SK-N-SH treated with all-trans-retinoic acid at 6 μM for 48 hours (cell line): ENCODE data around the gene PSMD14.

Experiments used
- ATAC-seq: fragments of 200-7000 bp; cut with Tn5 transposase; 3 replicates; pipeline ENCODE4 v1.9.1; 2020; ENCODE audit warnings: mild to moderate bottlenecking, moderate library complexity
- ARNTL ChIP-seq: fragments of 450-650 bp; formaldehyde crosslinking; IDR thresholded peaks from 2 replicates; pipeline ENCODE4 v1.5.0; 2020; ENCODE audit warnings: low read depth, mild to moderate bottlenecking, moderate library complexity, borderline replicate concordance
- BACH2 ChIP-seq: fragments of 250-450 bp; sonication (Bioruptor Pico); IDR thresholded peaks from 2 replicates; pipeline ENCODE4 v1.9.0; 2021; ENCODE audit warnings: mild to moderate bottlenecking, borderline replicate concordance
- CSDC2 ChIP-seq: fragments of 250-450 bp; sonication (Bioruptor Pico); IDR thresholded peaks from 2 replicates; pipeline ENCODE4 v1.5.0; 2020; ENCODE audit warnings: mild to moderate bottlenecking, moderate library complexity
- GLIS3 ChIP-seq: fragments of 250-450 bp; sonication (Bioruptor Pico); IDR thresholded peaks from 2 replicates; pipeline ENCODE4 v1.5.0; 2020; ENCODE audit warnings: mild to moderate bottlenecking, moderate library complexity
- ISL1 ChIP-seq: fragments of 250-450 bp; sonication (Bioruptor Pico); IDR thresholded peaks from 2 replicates; pipeline ENCODE4 v2.1.2; 2022; ENCODE audit warnings: mild to moderate bottlenecking, moderate library complexity
- OSR1 ChIP-seq: fragments of 250-450 bp; sonication (Bioruptor Pico); IDR thresholded peaks from 2 replicates; pipeline ENCODE4 v1.8.0; 2022; ENCODE audit warnings: moderate library complexity, mild to moderate bottlenecking, inconsistent platforms
- PPARA ChIP-seq: fragments of 250-450 bp; sonication (Bioruptor Pico); IDR thresholded peaks from 2 replicates; pipeline ENCODE4 v1.5.0; 2020; ENCODE audit warnings: mild to moderate bottlenecking, borderline replicate concordance
- SNAI2 ChIP-seq: fragments of 250-450 bp; sonication (Bioruptor Pico); IDR thresholded peaks from 2 replicates; pipeline ENCODE4 v1.5.0; 2020; ENCODE audit warnings: mild to moderate bottlenecking, moderate library complexity
- TCF4 ChIP-seq: fragments of 250-450 bp; sonication (Bioruptor Pico); IDR thresholded peaks from 2 replicates; pipeline ENCODE4 v1.8.0; 2021; ENCODE audit warnings: mild to moderate bottlenecking, moderate library complexity, borderline replicate concordance
- TOX ChIP-seq: fragments of 250-450 bp; sonication (Bioruptor Pico); IDR thresholded peaks from 2 replicates; pipeline ENCODE4 v1.8.0; 2021; ENCODE audit warnings: mild to moderate bottlenecking, moderate library complexity, borderline replicate concordance
- ZC3H10 ChIP-seq: fragments of 250-450 bp; sonication (Bioruptor Pico); IDR thresholded peaks from 2 replicates; pipeline ENCODE4 v1.5.1; 2021; ENCODE audit warnings: mild to moderate bottlenecking, moderate library complexity
- ZFP3 ChIP-seq: fragments of 250-450 bp; sonication (Bioruptor Pico); IDR thresholded peaks from 2 replicates; pipeline ENCODE4 v1.5.0; 2020; ENCODE audit warnings: mild to moderate bottlenecking, moderate library complexity
- ZFP30 ChIP-seq: fragments of 450-650 bp; formaldehyde crosslinking; IDR thresholded peaks from 2 replicates; pipeline ENCODE4 v1.5.0; 2022; ENCODE audit warnings: mild to moderate bottlenecking, moderate library complexity
- ZNF565 ChIP-seq: fragments of 450-650 bp; formaldehyde crosslinking; conservative IDR thresholded peaks from 2 replicates; pipeline ENCODE4 v1.5.0; 2020; ENCODE audit warnings: low read depth, mild to moderate bottlenecking, moderate library complexity
- ZNF70 ChIP-seq: fragments of 450-650 bp; formaldehyde crosslinking; IDR thresholded peaks from 2 replicates; pipeline ENCODE4 v1.5.0; 2020; ENCODE audit warnings: mild to moderate bottlenecking, moderate library complexity
- ZNF8 ChIP-seq: fragments of 450-650 bp; formaldehyde crosslinking; IDR thresholded peaks from 2 replicates; pipeline ENCODE4 v1.5.0; 2020; ENCODE audit warnings: mild to moderate bottlenecking, moderate library complexity
- TF ChIP-seq, protein P1 (sequence below): fragments of 250-450 bp; sonication (Bioruptor Pico); IDR thresholded peaks from 2 replicates; pipeline ENCODE4 v1.8.0; 2021; ENCODE audit warnings: low read depth, mild to moderate bottlenecking, moderate library complexity, borderline replicate concordance
- TF ChIP-seq, protein P2 (sequence below): fragments of 250-450 bp; sonication (Bioruptor Pico); IDR thresholded peaks from 2 replicates; pipeline ENCODE4 v1.8.0; 2020; ENCODE audit warnings: mild to moderate bottlenecking, moderate library complexity, borderline replicate concordance
- TF ChIP-seq, protein P3 (sequence below): fragments of 250-450 bp; sonication (Bioruptor Pico); IDR thresholded peaks from 2 replicates; pipeline ENCODE4 v1.5.0; 2020; ENCODE audit warnings: mild to moderate bottlenecking, moderate library complexity
- TF ChIP-seq, protein P4 (sequence below): fragments of 250-450 bp; sonication (Bioruptor Pico); IDR thresholded peaks from 2 replicates; pipeline ENCODE4 v1.5.1; 2020; ENCODE audit warnings: low read depth, mild to moderate bottlenecking, moderate library complexity

PSMD14 gene

DNA sequence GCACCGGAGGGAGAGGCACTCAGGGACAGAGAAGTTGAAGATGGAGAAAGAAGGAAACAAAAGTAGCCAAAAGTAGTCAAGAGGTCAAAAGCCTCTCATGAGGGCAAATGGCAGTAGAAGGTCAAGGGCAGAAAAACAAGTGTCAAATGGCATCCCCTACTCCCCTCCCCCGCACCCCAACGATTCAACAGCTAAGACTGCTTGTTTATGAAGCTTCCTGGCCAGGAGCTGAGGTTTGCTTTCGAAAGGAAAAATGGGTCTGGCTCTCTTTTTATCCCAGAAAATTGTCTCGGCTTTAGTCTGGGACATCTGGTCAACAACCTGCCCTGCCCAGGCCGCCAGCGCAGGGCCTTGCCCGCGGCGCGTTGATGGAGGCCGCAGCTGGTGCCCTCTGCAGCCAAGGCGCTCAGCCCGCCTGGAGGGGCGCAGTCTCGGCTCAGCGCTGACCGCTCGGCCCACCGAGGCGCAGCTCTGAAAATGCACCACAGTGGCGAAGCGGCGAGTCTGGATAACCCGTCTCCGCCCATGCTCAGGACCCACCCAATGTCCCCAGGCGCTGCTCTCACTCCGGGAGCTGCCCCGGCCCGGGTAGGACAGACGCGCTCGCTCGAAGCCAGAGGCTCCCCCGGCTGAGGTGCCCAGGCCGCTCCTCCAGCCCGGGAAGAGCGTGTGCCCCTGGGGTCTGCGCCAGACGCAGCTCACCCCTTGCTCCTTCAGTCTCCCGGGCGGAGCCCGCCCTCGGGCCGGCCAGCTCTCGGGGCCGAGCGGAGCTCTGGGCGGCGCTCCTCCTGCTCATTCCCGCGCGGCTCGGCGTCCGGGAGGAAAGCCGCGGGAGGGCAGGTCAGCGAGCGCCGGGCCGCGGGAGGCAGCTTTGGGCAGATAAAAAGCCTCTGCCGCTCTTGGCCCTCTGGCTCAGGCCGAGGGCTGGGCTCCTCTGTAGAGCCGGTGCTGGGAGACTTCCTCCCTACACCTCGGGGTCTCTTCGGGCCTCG lies 106.1 kb downstream of the PSMD14 start:
- peak; percentile 77 for ATAC-seq

DNA sequence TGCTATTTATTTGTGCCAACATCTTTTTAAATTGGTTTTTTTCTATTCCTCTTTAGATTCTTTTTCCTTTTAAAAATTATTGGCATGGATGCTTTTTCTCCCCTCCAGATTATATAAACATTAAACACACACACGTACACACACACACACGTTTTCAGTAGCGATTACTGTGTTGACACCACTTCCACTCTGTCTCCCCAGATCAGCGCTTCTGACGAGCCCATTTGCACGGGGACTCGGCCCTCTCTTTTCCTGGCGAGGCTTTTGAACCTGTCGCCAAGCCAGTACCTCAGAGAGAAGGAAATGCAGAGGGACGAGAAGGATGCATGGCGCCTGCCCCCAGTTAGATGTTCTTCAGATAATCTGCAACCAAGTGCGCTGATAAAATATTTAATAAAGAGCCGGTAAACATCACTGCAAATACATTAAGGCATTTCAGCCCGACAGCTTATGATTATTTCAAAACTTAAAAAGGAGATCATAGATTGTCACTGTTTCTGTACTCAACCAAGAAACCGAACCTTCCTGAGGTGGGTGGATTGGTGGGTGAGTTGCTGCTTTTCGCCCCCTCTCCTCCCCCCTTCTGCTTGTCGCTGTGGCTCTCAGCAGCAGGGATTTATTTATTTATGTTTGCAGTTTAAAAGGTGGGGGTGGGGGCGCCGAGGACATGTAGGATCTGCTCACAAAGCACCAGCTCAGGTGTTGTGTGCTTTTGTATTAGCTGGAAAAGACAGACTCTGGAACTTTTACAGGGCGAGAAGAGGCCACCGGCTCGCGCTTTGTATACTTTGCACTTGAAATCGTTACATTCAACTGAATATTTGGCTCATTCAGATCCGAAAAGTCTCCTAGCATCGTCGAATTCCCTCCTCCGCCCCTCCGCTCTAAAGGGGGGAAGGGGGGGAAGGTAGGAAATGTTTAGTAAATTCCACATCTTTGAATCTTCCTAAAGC lies 107.1 kb downstream of the PSMD14 start:
- no peak for TF ChIP-seq TCF4
- no peak for TF ChIP-seq TOX (CRISPR knock-in tag)
- TF ChIP-seq ZC3H10 (CRISPR knock-in tag): no peak
- TF ChIP-seq, protein P1, sequence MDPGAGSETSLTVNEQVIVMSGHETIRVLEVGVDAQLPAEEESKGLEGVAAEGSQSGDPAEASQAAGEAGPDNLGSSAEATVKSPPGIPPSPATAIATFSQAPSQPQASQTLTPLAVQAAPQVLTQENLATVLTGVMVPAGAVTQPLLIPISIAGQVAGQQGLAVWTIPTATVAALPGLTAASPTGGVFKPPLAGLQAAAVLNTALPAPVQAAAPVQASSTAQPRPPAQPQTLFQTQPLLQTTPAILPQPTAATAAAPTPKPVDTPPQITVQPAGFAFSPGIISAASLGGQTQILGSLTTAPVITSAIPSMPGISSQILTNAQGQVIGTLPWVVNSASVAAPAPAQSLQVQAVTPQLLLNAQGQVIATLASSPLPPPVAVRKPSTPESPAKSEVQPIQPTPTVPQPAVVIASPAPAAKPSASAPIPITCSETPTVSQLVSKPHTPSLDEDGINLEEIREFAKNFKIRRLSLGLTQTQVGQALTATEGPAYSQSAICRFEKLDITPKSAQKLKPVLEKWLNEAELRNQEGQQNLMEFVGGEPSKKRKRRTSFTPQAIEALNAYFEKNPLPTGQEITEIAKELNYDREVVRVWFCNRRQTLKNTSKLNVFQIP (CRISPR knock-in tag): no peak
- ATAC-seq: peak; percentile 8

More for the DNA sequence above, 106.1 kb downstream of the PSMD14 start:
- no peak for TF ChIP-seq ZFP3 (CRISPR knock-in tag)
- no peak for TF ChIP-seq ZFP30
- no peak for TF ChIP-seq TCF4
- no peak for TF ChIP-seq CSDC2 (CRISPR knock-in tag)
- TF ChIP-seq, protein P2, sequence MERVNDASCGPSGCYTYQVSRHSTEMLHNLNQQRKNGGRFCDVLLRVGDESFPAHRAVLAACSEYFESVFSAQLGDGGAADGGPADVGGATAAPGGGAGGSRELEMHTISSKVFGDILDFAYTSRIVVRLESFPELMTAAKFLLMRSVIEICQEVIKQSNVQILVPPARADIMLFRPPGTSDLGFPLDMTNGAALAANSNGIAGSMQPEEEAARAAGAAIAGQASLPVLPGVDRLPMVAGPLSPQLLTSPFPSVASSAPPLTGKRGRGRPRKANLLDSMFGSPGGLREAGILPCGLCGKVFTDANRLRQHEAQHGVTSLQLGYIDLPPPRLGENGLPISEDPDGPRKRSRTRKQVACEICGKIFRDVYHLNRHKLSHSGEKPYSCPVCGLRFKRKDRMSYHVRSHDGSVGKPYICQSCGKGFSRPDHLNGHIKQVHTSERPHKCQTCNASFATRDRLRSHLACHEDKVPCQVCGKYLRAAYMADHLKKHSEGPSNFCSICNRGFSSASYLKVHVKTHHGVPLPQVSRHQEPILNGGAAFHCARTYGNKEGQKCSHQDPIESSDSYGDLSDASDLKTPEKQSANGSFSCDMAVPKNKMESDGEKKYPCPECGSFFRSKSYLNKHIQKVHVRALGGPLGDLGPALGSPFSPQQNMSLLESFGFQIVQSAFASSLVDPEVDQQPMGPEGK: no peak
- TF ChIP-seq, protein P3, sequence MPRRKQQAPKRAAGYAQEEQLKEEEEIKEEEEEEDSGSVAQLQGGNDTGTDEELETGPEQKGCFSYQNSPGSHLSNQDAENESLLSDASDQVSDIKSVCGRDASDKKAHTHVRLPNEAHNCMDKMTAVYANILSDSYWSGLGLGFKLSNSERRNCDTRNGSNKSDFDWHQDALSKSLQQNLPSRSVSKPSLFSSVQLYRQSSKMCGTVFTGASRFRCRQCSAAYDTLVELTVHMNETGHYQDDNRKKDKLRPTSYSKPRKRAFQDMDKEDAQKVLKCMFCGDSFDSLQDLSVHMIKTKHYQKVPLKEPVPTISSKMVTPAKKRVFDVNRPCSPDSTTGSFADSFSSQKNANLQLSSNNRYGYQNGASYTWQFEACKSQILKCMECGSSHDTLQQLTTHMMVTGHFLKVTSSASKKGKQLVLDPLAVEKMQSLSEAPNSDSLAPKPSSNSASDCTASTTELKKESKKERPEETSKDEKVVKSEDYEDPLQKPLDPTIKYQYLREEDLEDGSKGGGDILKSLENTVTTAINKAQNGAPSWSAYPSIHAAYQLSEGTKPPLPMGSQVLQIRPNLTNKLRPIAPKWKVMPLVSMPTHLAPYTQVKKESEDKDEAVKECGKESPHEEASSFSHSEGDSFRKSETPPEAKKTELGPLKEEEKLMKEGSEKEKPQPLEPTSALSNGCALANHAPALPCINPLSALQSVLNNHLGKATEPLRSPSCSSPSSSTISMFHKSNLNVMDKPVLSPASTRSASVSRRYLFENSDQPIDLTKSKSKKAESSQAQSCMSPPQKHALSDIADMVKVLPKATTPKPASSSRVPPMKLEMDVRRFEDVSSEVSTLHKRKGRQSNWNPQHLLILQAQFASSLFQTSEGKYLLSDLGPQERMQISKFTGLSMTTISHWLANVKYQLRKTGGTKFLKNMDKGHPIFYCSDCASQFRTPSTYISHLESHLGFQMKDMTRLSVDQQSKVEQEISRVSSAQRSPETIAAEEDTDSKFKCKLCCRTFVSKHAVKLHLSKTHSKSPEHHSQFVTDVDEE: no peak
- no peak for TF ChIP-seq ZNF8 (CRISPR knock-in tag)
- TF ChIP-seq GLIS3: no peak
- TF ChIP-seq ISL1 (CRISPR knock-in tag): no peak
- TF ChIP-seq OSR1 (CRISPR knock-in tag): no peak
- TF ChIP-seq, protein P4, sequence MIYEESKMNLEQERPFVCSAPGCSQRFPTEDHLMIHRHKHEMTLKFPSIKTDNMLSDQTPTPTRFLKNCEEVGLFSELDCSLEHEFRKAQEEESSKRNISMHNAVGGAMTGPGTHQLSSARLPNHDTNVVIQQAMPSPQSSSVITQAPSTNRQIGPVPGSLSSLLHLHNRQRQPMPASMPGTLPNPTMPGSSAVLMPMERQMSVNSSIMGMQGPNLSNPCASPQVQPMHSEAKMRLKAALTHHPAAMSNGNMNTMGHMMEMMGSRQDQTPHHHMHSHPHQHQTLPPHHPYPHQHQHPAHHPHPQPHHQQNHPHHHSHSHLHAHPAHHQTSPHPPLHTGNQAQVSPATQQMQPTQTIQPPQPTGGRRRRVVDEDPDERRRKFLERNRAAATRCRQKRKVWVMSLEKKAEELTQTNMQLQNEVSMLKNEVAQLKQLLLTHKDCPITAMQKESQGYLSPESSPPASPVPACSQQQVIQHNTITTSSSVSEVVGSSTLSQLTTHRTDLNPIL (CRISPR knock-in tag): no peak
- no peak for TF ChIP-seq ZNF565
- TF ChIP-seq PPARA (CRISPR knock-in tag): no peak
- TF ChIP-seq, protein P1 (CRISPR knock-in tag): no peak
- no peak for TF ChIP-seq ZC3H10 (CRISPR knock-in tag)
- TF ChIP-seq ZNF70: no peak
- no peak for TF ChIP-seq ARNTL
- no peak for TF ChIP-seq BACH2 (CRISPR knock-in tag)
- no peak for TF ChIP-seq SNAI2 (CRISPR knock-in tag)
- TF ChIP-seq, all 23 proteins: peak for 0
